ENCODE results near the gene LIN54. TPM values are rescaled to one million over a fixed set of nuclear protein-coding genes. Genes with fewer than 3 reads are reported as not detected.

LIN54 gene
- total RNA-seq, 1 experiment from 2014 or later, result 11.4 TPM

Other genes with a start within 250 kb of the LIN54 start
- 2.3 and 4.8 TPM in 2 replicates for gene SCD5, start 212.0 kb downstream of the LIN54 start, total RNA-seq (2014; rRNA removed; shearing (Covaris generic))
- 117 and 122 TPM in 2 replicates for gene SEC31A, start 119.7 kb downstream of the LIN54 start, total RNA-seq (2014; rRNA removed; shearing (Covaris generic))
- 22.9 and 26.2 TPM in 2 replicates for gene THAP9, start 110.1 kb downstream of the LIN54 start, total RNA-seq (2014; rRNA removed; shearing (Covaris generic))
- gene COPS4, start 24.4 kb upstream of the LIN54 start, total RNA-seq (2014; rRNA removed; shearing (Covaris generic)), result 77.9 and 89.0 TPM in 2 replicates
- 0.41 and 3.4 TPM in 2 replicates for gene PLAC8, start 103.9 kb upstream of the LIN54 start, total RNA-seq (2014; rRNA removed; shearing (Covaris generic))

Data from H7 (cell line).